C4-2B (cell line): ENCODE measurements around the gene PHLPP2.

Experiments
- CTCF ChIP-seq: fragments of 450-650 bp; conservative IDR thresholded peaks from 2 replicates; pipeline ENCODE4 v1.5.1; 2017; ENCODE audit warnings: mild to moderate bottlenecking
- ZFX ChIP-seq: fragments of 450-650 bp; IDR thresholded peaks from 2 replicates; pipeline ENCODE4 v1.6.1; 2017

- no peak for TF ChIP-seq CTCF
- TF ChIP-seq ZFX: no peak
These were observed 76.3 kb downstream of the PHLPP2 start for GRCh38 chr16:71648162-71648561.
